ENCODE data around the gene KIF5C. TPM values are rescaled to one million over a fixed set of nuclear protein-coding genes. Genes with fewer than 3 reads are reported as not detected.
"Not testable (repeated sequence)": the region's sequence is repeated elsewhere in the genome, so short reads cannot be mapped to it uniquely, and the experiment has no call there.

Gene KIF5C
- total RNA-seq, 1 donor, result under 0.01 TPM

DNA sequence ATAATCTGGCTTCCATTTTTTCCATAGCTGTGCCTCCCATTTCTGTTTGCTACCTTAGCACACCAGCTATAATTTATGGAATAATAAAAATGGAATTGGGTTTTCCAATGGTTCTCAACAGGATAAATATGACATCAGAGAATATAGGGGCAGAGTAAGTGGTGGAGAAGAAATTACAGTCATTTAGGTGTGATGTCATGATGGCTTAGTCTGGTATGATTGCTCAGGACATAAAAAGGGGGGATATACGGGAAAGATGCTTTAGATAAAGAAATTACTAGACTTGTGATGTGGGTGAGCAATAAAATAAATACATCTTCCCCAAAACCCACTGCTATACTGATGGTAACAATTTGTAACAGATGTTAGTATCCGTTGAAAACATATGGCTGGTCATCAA lies 21.6 kb upstream of the KIF5C start:
- no peak for DNase-seq (ENCODE audit: low read depth)
- no peak overlapping the region for H3K4me3 ChIP-seq (ENCODE audit: low read depth, low read length)
- TF ChIP-seq, protein P1, sequence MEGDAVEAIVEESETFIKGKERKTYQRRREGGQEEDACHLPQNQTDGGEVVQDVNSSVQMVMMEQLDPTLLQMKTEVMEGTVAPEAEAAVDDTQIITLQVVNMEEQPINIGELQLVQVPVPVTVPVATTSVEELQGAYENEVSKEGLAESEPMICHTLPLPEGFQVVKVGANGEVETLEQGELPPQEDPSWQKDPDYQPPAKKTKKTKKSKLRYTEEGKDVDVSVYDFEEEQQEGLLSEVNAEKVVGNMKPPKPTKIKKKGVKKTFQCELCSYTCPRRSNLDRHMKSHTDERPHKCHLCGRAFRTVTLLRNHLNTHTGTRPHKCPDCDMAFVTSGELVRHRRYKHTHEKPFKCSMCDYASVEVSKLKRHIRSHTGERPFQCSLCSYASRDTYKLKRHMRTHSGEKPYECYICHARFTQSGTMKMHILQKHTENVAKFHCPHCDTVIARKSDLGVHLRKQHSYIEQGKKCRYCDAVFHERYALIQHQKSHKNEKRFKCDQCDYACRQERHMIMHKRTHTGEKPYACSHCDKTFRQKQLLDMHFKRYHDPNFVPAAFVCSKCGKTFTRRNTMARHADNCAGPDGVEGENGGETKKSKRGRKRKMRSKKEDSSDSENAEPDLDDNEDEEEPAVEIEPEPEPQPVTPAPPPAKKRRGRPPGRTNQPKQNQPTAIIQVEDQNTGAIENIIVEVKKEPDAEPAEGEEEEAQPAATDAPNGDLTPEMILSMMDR (IDR thresholded peaks at IDR 0.05; ENCODE audit: insufficient read depth, low read depth, low read length), result no peak

DNA sequence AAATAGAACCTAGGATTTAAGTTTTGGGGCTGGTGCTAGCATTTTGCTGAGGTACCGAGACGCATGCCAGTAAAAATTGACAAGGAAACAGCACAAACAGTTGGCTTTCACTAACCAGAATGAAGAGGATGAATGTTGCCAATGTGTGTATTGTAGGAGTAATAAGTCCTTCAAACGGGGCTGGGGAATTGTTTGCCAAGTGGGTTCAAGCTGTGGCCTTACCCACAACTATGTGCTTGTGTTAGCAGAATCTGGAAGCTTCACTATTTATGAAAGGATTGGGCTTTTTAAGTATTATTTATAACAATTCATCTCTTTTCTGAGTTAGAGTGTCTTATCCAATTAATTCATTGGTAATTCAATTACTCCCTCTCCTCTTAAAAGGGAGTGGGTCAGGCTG lies 15.0 kb upstream of the KIF5C start:
- TF ChIP-seq, protein P1 (IDR thresholded peaks at IDR 0.05; ENCODE audit: insufficient read depth, low read depth, low read length), result no peak
- no peak overlapping the region for H3K4me3 ChIP-seq (ENCODE audit: low read depth, low read length)
- no peak for DNase-seq (ENCODE audit: low read depth)

DNA sequence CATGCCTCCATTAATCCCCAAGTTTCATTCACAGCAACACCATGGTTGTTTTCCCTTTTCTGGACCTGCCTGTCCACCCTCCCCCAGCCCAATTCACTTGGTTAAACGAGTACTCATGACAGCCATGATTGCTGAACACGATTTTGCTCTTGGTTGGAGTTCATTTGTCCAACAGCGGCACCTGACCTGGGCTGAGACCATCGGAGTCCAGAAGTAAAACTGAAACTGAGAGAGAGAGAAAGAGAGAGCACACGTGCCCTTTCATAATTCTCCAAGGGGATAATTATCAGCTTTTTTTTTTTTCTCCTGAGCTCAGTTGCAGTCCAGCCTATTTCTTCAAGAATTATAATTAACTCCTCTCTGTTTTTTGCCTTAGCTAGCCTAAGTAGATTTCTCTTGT lies 13.7 kb upstream of the KIF5C start:
- no peak overlapping the region for H3K4me3 ChIP-seq (ENCODE audit: low read depth, low read length)
- no peak for DNase-seq (ENCODE audit: low read depth)
- TF ChIP-seq, protein P1 (IDR thresholded peaks at IDR 0.05; ENCODE audit: insufficient read depth, low read depth, low read length), result no peak

DNA sequence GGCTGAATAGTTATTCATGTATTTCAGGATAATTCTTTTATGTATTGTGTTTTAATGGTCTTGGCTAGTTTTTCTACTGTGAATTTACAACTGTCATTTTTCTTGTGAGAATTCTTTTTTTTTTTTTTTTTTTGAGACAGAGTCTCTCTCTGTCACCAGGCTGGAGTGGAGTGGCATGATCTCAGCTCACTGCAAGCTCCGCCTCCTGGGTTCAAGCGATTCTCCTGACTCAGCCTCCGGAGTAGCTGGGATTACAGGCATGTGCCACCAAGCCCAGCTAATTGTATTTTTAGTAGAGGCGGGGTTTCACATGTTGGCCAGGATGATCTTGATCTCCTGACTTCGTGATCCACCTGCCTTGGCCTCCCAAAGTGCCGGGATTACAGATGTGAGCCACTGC lies 12.5 kb upstream of the KIF5C start:
- DNase-seq (ENCODE audit: low read depth); H3K4me3 ChIP-seq (ENCODE audit: low read depth, low read length): not testable (repeated sequence)

DNA sequence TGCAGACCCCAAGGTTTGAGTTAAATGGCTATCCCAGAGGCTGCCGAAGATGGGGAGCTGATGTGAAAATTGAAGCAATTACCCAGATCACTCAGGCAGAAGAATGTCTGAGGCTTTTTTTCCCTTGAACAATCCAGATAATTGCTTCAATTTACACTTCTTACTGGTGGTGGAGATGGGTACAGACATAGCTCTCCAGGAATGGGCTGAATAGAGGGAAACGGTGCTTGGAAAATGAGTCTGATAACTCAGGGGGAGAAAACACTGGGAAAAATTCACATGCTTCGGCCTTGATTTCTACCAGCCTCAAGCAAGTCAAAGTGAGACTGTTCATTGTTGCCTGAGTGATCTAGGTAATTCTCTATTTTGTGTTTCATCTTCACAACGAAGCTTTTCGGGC lies 9.5 kb upstream of the KIF5C start:
- TF ChIP-seq, protein P1 (IDR thresholded peaks at IDR 0.05; ENCODE audit: insufficient read depth, low read depth, low read length), result no peak
- no peak for DNase-seq (ENCODE audit: low read depth)
- no peak overlapping the region for H3K4me3 ChIP-seq (ENCODE audit: low read depth, low read length)

DNA sequence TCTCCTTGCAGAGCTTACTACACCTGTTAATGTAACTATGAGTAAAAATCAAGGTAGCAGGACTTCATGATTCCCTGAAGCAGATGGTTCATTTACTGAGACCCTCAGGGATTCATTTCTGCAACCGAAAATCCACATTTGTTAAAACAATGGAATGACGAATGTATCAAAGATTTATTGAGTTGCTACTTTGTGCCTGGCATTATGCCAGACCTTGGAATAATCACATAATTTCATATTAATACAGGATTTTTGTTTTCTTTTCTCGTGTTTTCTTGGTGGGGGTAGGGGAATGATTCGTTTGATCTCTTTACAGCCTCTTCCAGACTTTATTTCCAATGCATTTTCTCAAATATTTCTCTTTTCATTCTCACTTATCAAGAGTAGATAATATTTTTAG lies 8.9 kb upstream of the KIF5C start:
- H3K4me3 ChIP-seq (ENCODE audit: low read depth, low read length), result no peak overlapping the region
- DNase-seq (ENCODE audit: low read depth), result no peak
- TF ChIP-seq, protein P1 (IDR thresholded peaks at IDR 0.05; ENCODE audit: insufficient read depth, low read depth, low read length), result no peak

DNA sequence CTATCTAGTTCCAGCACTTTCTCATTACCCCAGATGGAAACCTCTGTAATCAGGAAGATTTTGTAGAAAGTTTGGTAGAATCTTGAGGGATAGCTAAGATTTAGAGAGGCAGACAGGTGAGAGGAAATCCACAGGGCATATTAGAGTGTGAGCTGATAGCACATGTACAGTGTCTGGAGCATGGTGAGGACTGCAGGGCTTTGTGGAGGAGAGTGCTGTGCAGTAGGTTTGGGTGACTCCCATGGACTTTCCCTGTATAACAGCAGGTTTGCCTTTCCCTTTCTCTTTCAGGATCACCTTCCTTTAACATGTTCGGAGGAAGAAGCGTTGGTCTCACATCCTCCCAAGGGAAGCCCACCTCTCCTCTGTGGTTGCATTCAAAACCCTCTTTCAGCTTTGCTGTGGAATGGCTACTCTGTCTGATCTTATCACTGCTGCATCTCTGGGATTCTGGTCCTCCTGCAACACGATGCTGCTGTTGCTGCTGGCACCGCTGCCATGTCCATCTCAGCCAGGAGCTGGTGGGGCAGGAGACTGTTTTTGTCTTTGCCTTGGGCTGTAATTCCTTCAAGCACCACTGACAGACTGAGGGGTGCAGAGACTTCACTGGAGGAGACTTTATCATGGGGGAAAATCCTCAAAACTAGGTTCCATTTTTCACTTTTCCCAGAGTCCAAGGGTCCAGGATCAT lies 7.8 kb upstream of the KIF5C start:
- no peak overlapping the region for H3K4me3 ChIP-seq (ENCODE audit: low read depth, low read length)
- no peak for DNase-seq (ENCODE audit: low read depth)
- TF ChIP-seq, protein P1 (IDR thresholded peaks at IDR 0.05; ENCODE audit: insufficient read depth, low read depth, low read length), result no peak
